Sigmoid colon (tissue), 7 donors: ENCODE results near the gene PCDH8. TPM values are rescaled to one million over a fixed set of nuclear protein-coding genes. Genes with fewer than 3 reads are reported as not detected.

Source experiments
- DNase-seq: peaks from one replicate; pipeline ENCODE4 v3.0.0-alpha.2; 2019
- H3K27ac ChIP-seq, 4 donors: fragments of 200-600 bp; sonication (generic); one replicate each; pipeline ENCODE4 v1.5.1; 2016 to 2019; ENCODE audit warnings: mild to moderate bottlenecking in 1 of 4
- H3K27me3 ChIP-seq, 3 donors: fragments of 200-600 bp; sonication (generic); one replicate each; pipeline ENCODE4 v1.5.1; 2019; ENCODE audit warnings: mild to moderate bottlenecking in 1 of 3
- H3K36me3 ChIP-seq, 4 donors: fragments of 200-600 bp; sonication (generic); one replicate each; pipeline ENCODE4 v1.5.1; 2016 to 2019
- H3K4me1 ChIP-seq, 4 donors: fragments of 200-600 bp; sonication (generic); one replicate each; pipeline ENCODE4 v1.5.1; 2017 to 2019
- H3K4me3 ChIP-seq, 4 donors: fragments of 200-600 bp; sonication (generic); one replicate each; pipeline ENCODE4 v1.5.1; 2017 to 2019; ENCODE audit warnings: mild to moderate bottlenecking in 2 of 4, moderate library complexity in 1 of 4
- H3K9me3 ChIP-seq, 4 donors: fragments of 200-600 bp in 3 of 4; sonication (generic) in 3 of 4; one replicate each; pipeline versions ENCODE4 v1.5.1 to v1.6.1; 2013 to 2019
- EP300 ChIP-seq, 4 donors: sonication (generic); formaldehyde crosslinking; IDR thresholded peaks; one replicate each; pipeline ENCODE4 v1.6.1; 2017; ENCODE audit warnings: antibody characterized with exemption in 4 of 4
- POLR2A ChIP-seq, 2 donors: fragments of 450-650 bp; IDR thresholded peaks; one replicate each; pipeline ENCODE4 v1.6.1; 2016; ENCODE audit warnings: antibody characterized with exemption in 2 of 2, mild to moderate bottlenecking in 2 of 2, moderate library complexity in 2 of 2
- POLR2AphosphoS5 ChIP-seq, 4 donors: sonication (generic); formaldehyde crosslinking; IDR thresholded peaks; one replicate each; pipeline ENCODE4 v1.6.1; 2017; ENCODE audit warnings: antibody characterized with exemption in 4 of 4
- WGBS, 2 donors: extraction: QIAGEN DNeasy Blood & Tissue Kit; methylation state at CpG; one replicate each; pipeline ENCODE4 v1.1.7; 2013; 5-methylcytosine and 5-hydroxymethylcytosine counted together
- intact Hi-C: fragments of 100-400 bp; cut with DNase I; formaldehyde crosslinking; loops from one replicate; pipeline ENCODE4 v1.15.1; 2023
- polyA plus RNA-seq, 3 donors: library from polyadenylated mRNA; stranded (reverse); fragments of 200-250 nt; gene quantifications; one replicate each; pipeline ENCODE4 v1.2.3, GENCODE V29; 2013
- total RNA-seq, 4 donors: library from RNA; depleted of rRNA; stranded (reverse); fragments of >200 nt; gene quantifications; one replicate each; pipeline ENCODE4 v1.1.0, GENCODE V29; 2016
- TF ChIP-seq, protein P1 (sequence below), 4 experiments: fragments of 450-650 bp in 3 of 4; fragments of 200-600 bp in 1 of 4; IDR thresholded peaks; one replicate each; pipeline ENCODE4 v1.5.1; 2016 to 2019; ENCODE audit warnings: antibody characterized with exemption in 4 of 4, mild to moderate bottlenecking in 3 of 4, moderate library complexity in 2 of 4
- donor health status: healthy with polysubstance abuse.
- donor health status: Bipolar disorder and iron deficiency.
- donor health status: healthy.

The PCDH8 gene
- total and polyA plus RNA-seq, 7 donors = under 0.01 to 0.81 (median 0.26) TPM; not detected in 3

GRCh38 chr13:52852444-52852843 lies 4.0 kb upstream of the PCDH8 start:
- no peaks in the 10 kb centered on the region for H3K36me3 ChIP-seq
- TF ChIP-seq EP300 (IDR thresholded peaks at IDR 0.05) = no peak
- TF ChIP-seq POLR2A (IDR thresholded peaks at IDR 0.05) = no peak
- TF ChIP-seq, protein P1, sequence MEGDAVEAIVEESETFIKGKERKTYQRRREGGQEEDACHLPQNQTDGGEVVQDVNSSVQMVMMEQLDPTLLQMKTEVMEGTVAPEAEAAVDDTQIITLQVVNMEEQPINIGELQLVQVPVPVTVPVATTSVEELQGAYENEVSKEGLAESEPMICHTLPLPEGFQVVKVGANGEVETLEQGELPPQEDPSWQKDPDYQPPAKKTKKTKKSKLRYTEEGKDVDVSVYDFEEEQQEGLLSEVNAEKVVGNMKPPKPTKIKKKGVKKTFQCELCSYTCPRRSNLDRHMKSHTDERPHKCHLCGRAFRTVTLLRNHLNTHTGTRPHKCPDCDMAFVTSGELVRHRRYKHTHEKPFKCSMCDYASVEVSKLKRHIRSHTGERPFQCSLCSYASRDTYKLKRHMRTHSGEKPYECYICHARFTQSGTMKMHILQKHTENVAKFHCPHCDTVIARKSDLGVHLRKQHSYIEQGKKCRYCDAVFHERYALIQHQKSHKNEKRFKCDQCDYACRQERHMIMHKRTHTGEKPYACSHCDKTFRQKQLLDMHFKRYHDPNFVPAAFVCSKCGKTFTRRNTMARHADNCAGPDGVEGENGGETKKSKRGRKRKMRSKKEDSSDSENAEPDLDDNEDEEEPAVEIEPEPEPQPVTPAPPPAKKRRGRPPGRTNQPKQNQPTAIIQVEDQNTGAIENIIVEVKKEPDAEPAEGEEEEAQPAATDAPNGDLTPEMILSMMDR (IDR thresholded peaks at IDR 0.05) = no peak
- TF ChIP-seq POLR2AphosphoS5 (IDR thresholded peaks at IDR 0.05) = no peak
- no peak for DNase-seq
- 17 to 66% methylated on average over 2 of the region's 2 CpGs for WGBS, 2 donors
- no peak overlapping the region for H3K27ac ChIP-seq
- peaks cover 0 to 27% (median 18%) of the 10 kb centered on the region in 4 donors for H3K4me1 ChIP-seq
- H3K9me3 ChIP-seq = no peaks in the 10 kb centered on the region
- intact Hi-C loops = no loop called here
- peaks cover 25 to 41% (median 32%) of the 10 kb centered on the region in 3 donors for H3K27me3 ChIP-seq
- H3K4me3 ChIP-seq = no peak overlapping the region

GRCh38 chr13:52851137-52851962 lies 2.9 kb upstream of the PCDH8 start:
- no peak for DNase-seq
- H3K27ac ChIP-seq = peak overlapping the region in 3 of 4 donors; percentile 5 to 63 (median 42)
- TF ChIP-seq POLR2A (IDR thresholded peaks at IDR 0.05) (no peak), POLR2AphosphoS5 (IDR thresholded peaks at IDR 0.05) (no peak), EP300 (IDR thresholded peaks at IDR 0.05) (no peak)
- TF ChIP-seq, protein P1 (IDR thresholded peaks at IDR 0.05) = no peak
- H3K27me3 ChIP-seq = peaks cover 36 to 52% (median 43%) of the 10 kb centered on the region in 3 donors
- no peaks in the 10 kb centered on the region for H3K9me3 ChIP-seq
- WGBS, 2 donors = 1% methylated on average over 60 of the region's 60 CpGs
- intact Hi-C loops = no loop called here
- H3K4me3 ChIP-seq = peak overlapping the region; percentile 37 to 68 (median 59)
- no peaks in the 10 kb centered on the region for H3K36me3 ChIP-seq
- peaks cover 0 to 38% (median 28%) of the 10 kb centered on the region in 4 donors for H3K4me1 ChIP-seq

- H3K9me3 ChIP-seq = no peaks in the 10 kb centered on the region
- H3K36me3 ChIP-seq = no peaks in the 10 kb centered on the region
- peaks cover 43 to 58% (median 50%) of the 10 kb centered on the region in 3 donors for H3K27me3 ChIP-seq
- intact Hi-C loops = no loop called here
- H3K27ac ChIP-seq = peak overlapping the region in 3 of 4 donors; percentile 5 to 63 (median 42)
- H3K4me3 ChIP-seq = peak overlapping the region; percentile 37 to 68 (median 59)
- WGBS, 2 donors = 2 to 3% methylated on average over 47 of the region's 47 CpGs
- no peak for DNase-seq
- peaks cover 0 to 46% (median 36%) of the 10 kb centered on the region in 4 donors for H3K4me1 ChIP-seq
- TF ChIP-seq EP300 (IDR thresholded peaks at IDR 0.05) (no peak), POLR2A (IDR thresholded peaks at IDR 0.05) (no peak), POLR2AphosphoS5 (IDR thresholded peaks at IDR 0.05) (no peak)
- TF ChIP-seq, protein P1 (IDR thresholded peaks at IDR 0.05) = no peak
Observed at GRCh38 chr13:52850396-52851136, 2.1 kb upstream of the PCDH8 start.

DNA sequence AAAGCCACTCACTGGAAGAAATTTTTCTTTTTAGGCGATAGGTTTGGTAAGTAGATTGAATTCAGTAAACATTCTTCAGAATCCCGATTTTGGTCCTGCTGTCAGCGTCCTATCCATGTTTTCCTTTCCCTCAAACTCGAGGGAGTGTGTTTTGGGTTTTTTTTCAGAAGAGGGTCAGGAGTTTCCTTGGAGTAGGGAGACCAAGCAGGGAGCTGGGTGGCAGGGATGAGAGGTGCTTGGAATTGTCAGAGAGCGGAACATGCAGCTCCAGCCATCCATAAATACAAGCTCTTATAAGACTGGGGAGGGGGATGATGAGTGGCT lies 1.6 kb upstream of the PCDH8 start:
- H3K27ac ChIP-seq = no peak overlapping the region
- DNase-seq = no peak
- 11 to 14% methylated on average over 5 of the region's 5 CpGs for WGBS, 2 donors
- H3K4me1 ChIP-seq = peaks cover 0 to 48% (median 37%) of the 10 kb centered on the region in 4 donors
- peaks cover 48 to 58% (median 56%) of the 10 kb centered on the region in 3 donors for H3K27me3 ChIP-seq
- TF ChIP-seq POLR2AphosphoS5 (IDR thresholded peaks at IDR 0.05) (no peak), EP300 (IDR thresholded peaks at IDR 0.05) (no peak)
- H3K4me3 ChIP-seq = no peak overlapping the region
- no peaks in the 10 kb centered on the region for H3K36me3 ChIP-seq
- H3K9me3 ChIP-seq = no peaks in the 10 kb centered on the region
- intact Hi-C loops = no loop called here
